HG03045 (cell line): ENCODE results near the gene STK39.

ENCODE experiments used
- ATAC-seq: cut with Tn5 transposase; IDR thresholded peaks from one replicate; pipeline ENCODE4 v1.9.1; 2021; ENCODE audit warnings: mild to moderate bottlenecking, moderate library complexity; ENCODE audit not compliant: unreplicated experiment

Gene STK39

GRCh38 chr2:168185583-168186274, 61.7 kb downstream of the STK39 start:
- no peak for ATAC-seq

GRCh38 chr2:168184681-168185513, 62.5 kb downstream of the STK39 start:
- no peak for ATAC-seq

- ATAC-seq, result no peak
Observed at GRCh38 chr2:168183308-168183997, 63.9 kb downstream of the STK39 start.

- no peak for ATAC-seq
Observed at GRCh38 chr2:168182550-168183249, 64.7 kb downstream of the STK39 start.

- no peak for ATAC-seq
Observed at GRCh38 chr2:168181825-168182224, 65.6 kb downstream of the STK39 start.

GRCh38 chr2:168180914-168181313, 66.5 kb downstream of the STK39 start:
- no peak for ATAC-seq

GRCh38 chr2:168180483-168180882, 66.9 kb downstream of the STK39 start:
- no peak for ATAC-seq

- no peak for ATAC-seq
Observed at GRCh38 chr2:168179592-168179991, 67.8 kb downstream of the STK39 start.

GRCh38 chr2:168178520-168179324, 68.7 kb downstream of the STK39 start:
- ATAC-seq, result no peak

GRCh38 chr2:168176402-168176801, 71.0 kb downstream of the STK39 start:
- no peak for ATAC-seq

GRCh38 chr2:168175469-168175868, 71.9 kb downstream of the STK39 start:
- ATAC-seq, result no peak

GRCh38 chr2:168174756-168175155, 72.6 kb downstream of the STK39 start:
- no peak for ATAC-seq

GRCh38 chr2:168172071-168172470, 75.3 kb downstream of the STK39 start:
- no peak for ATAC-seq

- no peak for ATAC-seq
Observed at GRCh38 chr2:168171059-168171762, 76.2 kb downstream of the STK39 start.

- no peak for ATAC-seq
Observed at GRCh38 chr2:168169097-168169745, 78.2 kb downstream of the STK39 start.

- no peak for ATAC-seq
Observed at GRCh38 chr2:168167511-168168263, 79.7 kb downstream of the STK39 start.

GRCh38 chr2:168166902-168167510, 80.4 kb downstream of the STK39 start:
- ATAC-seq, result no peak
